ENCODE results near the gene HPCAL1. TPM values are rescaled to one million over a fixed set of nuclear protein-coding genes. Genes with fewer than 3 reads are reported as not detected.

The HPCAL1 gene
- total RNA-seq, 1 donor from 2014 or later = 12.3 TPM

DNA sequence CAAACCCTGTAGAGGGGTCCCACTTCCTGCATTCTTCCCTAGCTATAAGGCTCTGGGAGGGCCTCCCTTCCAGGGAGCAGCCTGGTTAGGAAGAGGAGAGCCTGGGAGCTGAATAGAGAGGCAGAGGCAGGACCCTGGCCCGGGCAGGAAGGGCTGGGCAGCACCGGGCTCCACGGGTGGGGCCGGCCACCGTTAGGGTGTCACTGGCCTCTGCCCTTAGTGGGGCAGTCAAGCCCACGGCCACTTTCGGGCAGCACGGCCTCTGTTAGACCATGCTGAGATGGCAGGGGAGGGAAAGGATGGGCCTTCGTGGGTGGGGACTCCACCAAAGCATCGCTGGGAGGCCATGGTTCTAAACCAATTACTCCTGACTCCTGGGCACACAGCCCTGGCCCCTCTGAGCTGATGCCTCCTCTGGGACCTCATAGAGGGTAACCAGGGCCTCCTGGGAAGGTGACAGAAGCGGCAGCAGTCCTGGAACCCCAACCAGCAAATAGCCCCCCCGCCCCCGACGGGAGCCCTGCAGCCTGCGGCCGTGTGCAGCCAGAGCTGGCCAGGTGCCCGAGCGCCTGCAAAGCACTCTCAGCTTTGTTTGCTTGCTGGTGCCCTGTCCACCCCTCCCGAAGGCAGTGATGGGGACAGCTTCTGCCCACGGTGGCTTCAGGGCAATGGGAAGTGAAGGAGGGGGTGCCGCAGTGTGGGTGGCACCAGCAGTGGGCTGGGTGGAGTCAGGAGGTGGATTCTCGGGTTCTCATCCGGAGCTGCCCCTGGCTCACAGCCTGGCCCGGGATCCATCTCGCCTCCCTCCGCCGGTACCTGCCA is 16.3 kb upstream of the HPCAL1 start:
- peaks cover 46% of the 10 kb centered on the region for H3K4me1 ChIP-seq (ENCODE audit: insufficient read depth, low read length)
- no peaks in the 10 kb centered on the region for H3K27me3 ChIP-seq (ENCODE audit: insufficient read depth, low read length)
- no peaks in the 10 kb centered on the region for H4K20me1 ChIP-seq (ENCODE audit: insufficient read depth, low read length)
- H3K27me3 Mint-ChIP-seq (ENCODE audit: low read depth, unreplicated experiment) = peaks cover 7% of the 10 kb centered on the region
- no peak for TF ChIP-seq EZH2 (IDR thresholded peaks at IDR 0.05; ENCODE audit: insufficient read depth, low read length)
- TF ChIP-seq, protein P1, sequence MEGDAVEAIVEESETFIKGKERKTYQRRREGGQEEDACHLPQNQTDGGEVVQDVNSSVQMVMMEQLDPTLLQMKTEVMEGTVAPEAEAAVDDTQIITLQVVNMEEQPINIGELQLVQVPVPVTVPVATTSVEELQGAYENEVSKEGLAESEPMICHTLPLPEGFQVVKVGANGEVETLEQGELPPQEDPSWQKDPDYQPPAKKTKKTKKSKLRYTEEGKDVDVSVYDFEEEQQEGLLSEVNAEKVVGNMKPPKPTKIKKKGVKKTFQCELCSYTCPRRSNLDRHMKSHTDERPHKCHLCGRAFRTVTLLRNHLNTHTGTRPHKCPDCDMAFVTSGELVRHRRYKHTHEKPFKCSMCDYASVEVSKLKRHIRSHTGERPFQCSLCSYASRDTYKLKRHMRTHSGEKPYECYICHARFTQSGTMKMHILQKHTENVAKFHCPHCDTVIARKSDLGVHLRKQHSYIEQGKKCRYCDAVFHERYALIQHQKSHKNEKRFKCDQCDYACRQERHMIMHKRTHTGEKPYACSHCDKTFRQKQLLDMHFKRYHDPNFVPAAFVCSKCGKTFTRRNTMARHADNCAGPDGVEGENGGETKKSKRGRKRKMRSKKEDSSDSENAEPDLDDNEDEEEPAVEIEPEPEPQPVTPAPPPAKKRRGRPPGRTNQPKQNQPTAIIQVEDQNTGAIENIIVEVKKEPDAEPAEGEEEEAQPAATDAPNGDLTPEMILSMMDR (IDR thresholded peaks at IDR 0.05; ENCODE audit: insufficient read depth, low read depth, low read length) = no peak
- peaks cover 15% of the 10 kb centered on the region for H3K4me1 Mint-ChIP-seq (ENCODE audit: low read depth, unreplicated experiment)
- no peaks in the 10 kb centered on the region for H3K9me3 Mint-ChIP-seq (ENCODE audit: unreplicated experiment)
- no peaks in the 10 kb centered on the region for H3K36me3 ChIP-seq (ENCODE audit: insufficient read depth, low read length)
- no peak overlapping the region for H3K4me3 ChIP-seq (ENCODE audit: insufficient read depth, low read depth, low read length)
- H2AFZ ChIP-seq (ENCODE audit: low read depth, low read length) = peak overlapping the region; percentile 36
- no peak overlapping the region for H3K27ac ChIP-seq (ENCODE audit: low read depth, low read length)
- no peak for FAIRE-seq
- no peak overlapping the region for H3K4me3 Mint-ChIP-seq (ENCODE audit: unreplicated experiment)
- no peaks in the 10 kb centered on the region for H3K9me3 ChIP-seq (ENCODE audit: insufficient read depth, low read depth, low read length)
- no peak for DNase-seq (ENCODE audit: low read depth)
- no peak overlapping the region for H3K27ac Mint-ChIP-seq (ENCODE audit: unreplicated experiment)
- H3K79me2 ChIP-seq (ENCODE audit: insufficient read depth, low read length) = no peaks in the 10 kb centered on the region
- H3K9ac ChIP-seq (ENCODE audit: low read length) = no peak overlapping the region
- H3K36me3 Mint-ChIP-seq (ENCODE audit: low read depth, unreplicated experiment) = no peaks in the 10 kb centered on the region
- H3K4me2 ChIP-seq (ENCODE audit: low read length) = no peak overlapping the region

DNA sequence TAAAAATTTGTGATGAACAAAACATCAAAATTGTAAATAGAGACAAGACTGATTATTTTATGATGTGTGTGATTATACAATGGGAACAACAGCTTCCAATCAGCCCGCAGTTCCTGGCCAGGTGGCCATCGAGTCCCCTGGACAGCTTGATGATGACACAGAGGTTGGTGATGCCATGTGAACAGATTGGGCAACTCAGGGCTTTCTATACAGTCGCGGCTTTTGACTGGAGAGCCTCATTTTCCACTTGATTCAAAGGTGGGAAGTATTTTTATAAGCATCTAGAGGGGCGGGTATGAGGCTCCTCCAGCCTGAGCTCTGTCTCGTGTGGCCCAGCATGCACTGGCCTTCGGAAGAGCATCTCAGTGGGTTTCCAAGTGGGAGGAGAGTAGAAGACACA is 14.9 kb upstream of the HPCAL1 start:
- Histone ChIP-seq H3K36me3 (ENCODE audit: insufficient read depth, low read length) (no peaks in the 10 kb centered on the region), H3K9ac (ENCODE audit: low read length) (no peak overlapping the region), H3K27ac (ENCODE audit: low read depth, low read length) (no peak overlapping the region), H3K4me3 (ENCODE audit: insufficient read depth, low read depth, low read length) (no peak overlapping the region), H2AFZ (ENCODE audit: low read depth, low read length) (no peak overlapping the region), H4K20me1 (ENCODE audit: insufficient read depth, low read length) (no peaks in the 10 kb centered on the region), H3K9me3 (ENCODE audit: insufficient read depth, low read depth, low read length) (no peaks in the 10 kb centered on the region), H3K4me2 (ENCODE audit: low read length) (no peak overlapping the region), H3K27me3 (ENCODE audit: insufficient read depth, low read length) (no peaks in the 10 kb centered on the region), H3K79me2 (ENCODE audit: insufficient read depth, low read length) (no peaks in the 10 kb centered on the region), H3K4me1 (ENCODE audit: insufficient read depth, low read length) (peaks cover 39% of the 10 kb centered on the region)
- no peak overlapping the region for H3K27ac Mint-ChIP-seq (ENCODE audit: unreplicated experiment)
- FAIRE-seq (no peak), DNase-seq (ENCODE audit: low read depth) (no peak)
- no peaks in the 10 kb centered on the region for H3K9me3 Mint-ChIP-seq (ENCODE audit: unreplicated experiment)
- no peak overlapping the region for H3K4me3 Mint-ChIP-seq (ENCODE audit: unreplicated experiment)
- H3K36me3 Mint-ChIP-seq (ENCODE audit: low read depth, unreplicated experiment) = no peaks in the 10 kb centered on the region
- TF ChIP-seq EZH2 (IDR thresholded peaks at IDR 0.05; ENCODE audit: insufficient read depth, low read length) = no peak
- TF ChIP-seq, protein P1 (IDR thresholded peaks at IDR 0.05; ENCODE audit: insufficient read depth, low read depth, low read length) = no peak
- peaks cover 13% of the 10 kb centered on the region for H3K4me1 Mint-ChIP-seq (ENCODE audit: low read depth, unreplicated experiment)
- peaks cover 7% of the 10 kb centered on the region for H3K27me3 Mint-ChIP-seq (ENCODE audit: low read depth, unreplicated experiment)

DNA sequence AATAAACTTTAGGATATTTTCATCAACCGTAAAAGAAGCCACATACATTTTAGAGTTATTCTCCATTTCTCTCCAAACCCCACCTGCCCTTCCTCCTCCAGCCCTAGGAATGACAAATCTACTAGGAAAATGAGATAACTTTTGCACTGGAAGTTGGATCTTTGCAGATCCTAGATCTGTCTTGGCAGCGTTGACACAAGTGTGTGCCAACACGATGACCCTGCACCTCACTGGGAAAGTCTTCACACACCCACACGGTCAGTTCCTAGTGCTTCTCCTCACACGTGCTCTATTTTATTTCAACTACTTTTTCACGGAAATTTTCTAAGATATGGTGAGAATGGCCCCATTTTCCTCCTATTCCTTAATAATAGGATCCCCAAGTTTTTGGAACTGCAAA is 14.1 kb upstream of the HPCAL1 start:
- no peaks in the 10 kb centered on the region for H3K36me3 ChIP-seq (ENCODE audit: insufficient read depth, low read length)
- H4K20me1 ChIP-seq (ENCODE audit: insufficient read depth, low read length) = no peaks in the 10 kb centered on the region
- no peak for TF ChIP-seq EZH2 (IDR thresholded peaks at IDR 0.05; ENCODE audit: insufficient read depth, low read length)
- TF ChIP-seq, protein P1 (IDR thresholded peaks at IDR 0.05; ENCODE audit: insufficient read depth, low read depth, low read length) = no peak
- no peaks in the 10 kb centered on the region for H3K27me3 ChIP-seq (ENCODE audit: insufficient read depth, low read length)
- H2AFZ ChIP-seq (ENCODE audit: low read depth, low read length) = no peak overlapping the region
- no peaks in the 10 kb centered on the region for H3K9me3 ChIP-seq (ENCODE audit: insufficient read depth, low read depth, low read length)
- Mint-ChIP-seq H3K36me3 (ENCODE audit: low read depth, unreplicated experiment) (no peaks in the 10 kb centered on the region), H3K27ac (ENCODE audit: unreplicated experiment) (no peak overlapping the region), H3K4me1 (ENCODE audit: low read depth, unreplicated experiment) (peaks cover 8% of the 10 kb centered on the region), H3K27me3 (ENCODE audit: low read depth, unreplicated experiment) (peaks cover 7% of the 10 kb centered on the region), H3K9me3 (ENCODE audit: unreplicated experiment) (no peaks in the 10 kb centered on the region), H3K4me3 (ENCODE audit: unreplicated experiment) (no peak overlapping the region)
- DNase-seq (ENCODE audit: low read depth) (no peak), FAIRE-seq (no peak)
- no peak overlapping the region for H3K4me2 ChIP-seq (ENCODE audit: low read length)
- no peak overlapping the region for H3K27ac ChIP-seq (ENCODE audit: low read depth, low read length)
- H3K9ac ChIP-seq (ENCODE audit: low read length) = no peak overlapping the region
- no peaks in the 10 kb centered on the region for H3K79me2 ChIP-seq (ENCODE audit: insufficient read depth, low read length)
- no peak overlapping the region for H3K4me3 ChIP-seq (ENCODE audit: insufficient read depth, low read depth, low read length)
- peaks cover 31% of the 10 kb centered on the region for H3K4me1 ChIP-seq (ENCODE audit: insufficient read depth, low read length)
